Measurements from ENCODE around the gene FAM83D. TPM values are rescaled to one million over a fixed set of nuclear protein-coding genes. Genes with fewer than 3 reads are reported as not detected.

Gene FAM83D
- total and polyA plus RNA-seq, 11 donors = 0.11 to 4.7 (median 0.66) TPM; not detected in 1

- Histone ChIP-seq H3K27ac (peak within 1 kb of the TSS; percentile 85 to 97 (median 94)), H3K36me3 (peaks cover 0 to 9% (median 0%) of the 10 kb centered on the region in 9 donors), H3K9me3 (no peaks in the 10 kb centered on the region), H3K4me1 (peaks cover 0 to 25% (median 16%) of the 10 kb centered on the region in 12 donors), H3K27me3 (no peaks in the 10 kb centered on the region), H3K4me3 (peak within 1 kb of the TSS; percentile 76 to 100 (median 90))
- ATAC-seq (peak; percentile 100), DNase-seq (peak; percentile 98 to 99 (median 99))
- TF ChIP-seq POLR2A (IDR thresholded peaks at IDR 0.05) (peak in 1 of 2 donors; percentile 49), CTCF (IDR thresholded peaks at IDR 0.05) (peak in 10 of 12 donors; percentile 16 to 64 (median 35))
- intact Hi-C loops (cut with DNase I) = loop anchor here in 5 of 10 donors (1.0 to 5.0 kb wide), 3 partner anchors 35 to 37 kb away; partner anchors contain the start of gene FAM83D (in 4 of the 5)
- WGBS, 4 donors = 0 to 2% (median 1%) methylated on average over 22 to 70 of the region's 70 CpGs
Measured at GRCh38 chr20:38962044-38962927, 36.1 kb downstream of the FAM83D start, which contains the start of gene DHX35. DHX35 (plus strand) TSS chr20:38962344; CDS start chr20:38962368, 24 bp downstream.

- Histone ChIP-seq H3K27me3 (no peaks in the 10 kb centered on the region), H3K27ac (peak overlapping the region; percentile 85 to 97 (median 94)), H3K4me3 (peak overlapping the region; percentile 76 to 100 (median 90)), H3K4me1 (peaks cover 0 to 25% (median 16%) of the 10 kb centered on the region in 12 donors), H3K36me3 (peaks cover 0 to 9% (median 0%) of the 10 kb centered on the region in 9 donors), H3K9me3 (no peaks in the 10 kb centered on the region)
- TF ChIP-seq POLR2A (IDR thresholded peaks at IDR 0.05) (no peak), CTCF (IDR thresholded peaks at IDR 0.05) (no peak)
- WGBS, 4 donors = 3 to 12% (median 7%) methylated on average over 5 of the region's 5 CpGs
- intact Hi-C loops (cut with DNase I) = loop anchor here in 5 of 10 donors (1.0 to 5.0 kb wide), 3 partner anchors 36 to 38 kb away; partner anchors contain the start of gene FAM83D (in 4 of the 5)
- no peak for DNase-seq
- no peak for ATAC-seq
Measured at GRCh38 chr20:38962928-38963401, 36.7 kb downstream of the FAM83D start.

- Histone ChIP-seq H3K27ac (no peak overlapping the region), H3K4me3 (no peak overlapping the region), H3K4me1 (peaks cover 0 to 25% (median 16%) of the 10 kb centered on the region in 12 donors), H3K9me3 (no peaks in the 10 kb centered on the region), H3K27me3 (no peaks in the 10 kb centered on the region), H3K36me3 (peaks cover 0 to 12% (median 0%) of the 10 kb centered on the region in 9 donors)
- intact Hi-C loops (cut with DNase I) = loop anchor here in 4 of 10 donors (2.0 to 5.0 kb wide), 2 partner anchors 36 to 39 kb away; partner anchors contain the start of gene FAM83D (in 3 of the 4)
- DNase-seq (no peak), ATAC-seq (no peak)
- TF ChIP-seq CTCF (IDR thresholded peaks at IDR 0.05) (no peak), POLR2A (IDR thresholded peaks at IDR 0.05) (no peak)
Measured at GRCh38 chr20:38963745-38964144, 37.5 kb downstream of the FAM83D start.

GRCh38 chr20:38965264-38965663, 39.0 kb downstream of the FAM83D start:
- no peak for ATAC-seq
- peaks cover 0 to 26% (median 15%) of the 10 kb centered on the region in 9 donors for H3K36me3 ChIP-seq
- H3K27me3 ChIP-seq = no peaks in the 10 kb centered on the region
- TF ChIP-seq POLR2A (IDR thresholded peaks at IDR 0.05) (no peak), CTCF (IDR thresholded peaks at IDR 0.05) (no peak)
- no peak overlapping the region for H3K27ac ChIP-seq
- H3K4me1 ChIP-seq = peaks cover 0 to 33% (median 16%) of the 10 kb centered on the region in 12 donors
- H3K9me3 ChIP-seq = no peaks in the 10 kb centered on the region
- H3K4me3 ChIP-seq = no peak overlapping the region
- intact Hi-C loops (cut with DNase I) = no loop called here
- no peak for DNase-seq

Data from heart left ventricle (tissue), 16 donors.